H1 (cell line): ENCODE measurements around the gene ATF7IP. TPM values are rescaled to one million over a fixed set of nuclear protein-coding genes. Genes with fewer than 3 reads are reported as not detected.

Experiments
- CTCF ChIA-PET: fragments of 300-600 bp; sonication (Branson Sonifier 250); formaldehyde crosslinking; loops from one replicate; lab custom pipeline; 2021; ENCODE audit not compliant: partially characterized antibody; lab: Charles Lee
- POLR2A ChIA-PET: fragments of 300-600 bp; sonication (Branson Sonifier 250); formaldehyde crosslinking; loops from one replicate; lab custom pipeline; 2021; ENCODE audit warnings: inconsistent platforms; ENCODE audit not compliant: partially characterized antibody; lab: Charles Lee
- DNase-seq, 2 experiments: peaks; one replicate each; pipeline versions ENCODE4 v3.0.0 to v3.0.0-alpha.2; 2010 to 2022; ENCODE audit warnings: low spot score in 2 of 2, low read depth in 1 of 2, mixed read lengths in 1 of 2
- FAIRE-seq: peaks from 2 replicates; lab custom pipeline; 2011; peaks lifted over from hg19 to GRCh38; lab: Jason Lieb, UNC
- H2AFZ ChIP-seq: 2 replicates; pipeline ENCODE4 v1.8.1; 2012; ENCODE audit warnings: low read length, inconsistent platforms
- H2AK5ac ChIP-seq: 2 replicates; pipeline ENCODE4 v1.6.1; 2013; ENCODE audit warnings: low read depth, low read length
- H2BK120ac ChIP-seq: replicated peaks from 2 replicates; pipeline ENCODE3; 2013; ENCODE audit warnings: low read depth, low read length, inconsistent platforms
- H2BK12ac ChIP-seq: 2 replicates; pipeline ENCODE4 v1.6.1; 2013; ENCODE audit warnings: low read depth, low read length
- H2BK15ac ChIP-seq: 2 replicates; pipeline ENCODE4 v1.6.1; 2013; ENCODE audit warnings: low read length
- H2BK20ac ChIP-seq: 2 replicates; pipeline ENCODE4 v1.6.1; 2013; ENCODE audit warnings: low read length
- H2BK5ac ChIP-seq: 2 replicates; pipeline ENCODE4 v1.6.1; 2013; ENCODE audit warnings: low read depth, low read length
- H3K14ac ChIP-seq: 2 replicates; pipeline ENCODE4 v1.6.1; 2013; ENCODE audit warnings: inconsistent platforms; ENCODE audit not compliant: insufficient read length
- H3K18ac ChIP-seq: 2 replicates; pipeline ENCODE4 v1.6.1; 2013; ENCODE audit warnings: low read length; ENCODE audit errors: extremely low read depth
- H3K23ac ChIP-seq: 2 replicates; pipeline ENCODE4 v1.6.1; 2013; ENCODE audit warnings: inconsistent platforms; ENCODE audit not compliant: insufficient read length
- H3K23me2 ChIP-seq: 2 replicates; pipeline ENCODE4 v1.6.1; 2013; ENCODE audit warnings: low read depth, low read length
- H3K27ac ChIP-seq: 2 replicates; pipeline ENCODE4 v1.6.1; 2011; ENCODE audit warnings: low read depth, low read length, inconsistent platforms
- H3K27me3 ChIP-seq, 4 experiments: replicated peaks in 1 of 4; 1 replicate in 1 of 4; 2 replicates in 3 of 4; pipeline versions ENCODE4 v1.6.1 to v1.8.1; 2011 to 2013; ENCODE audit warnings: low read length in 3 of 4, mild to moderate bottlenecking in 3 of 4, inconsistent platforms in 2 of 4, mixed read lengths in 2 of 4, moderate library complexity in 1 of 4; ENCODE audit not compliant: control insufficient read depth in 3 of 4, insufficient read depth in 3 of 4; ENCODE audit errors: extremely low read depth in 1 of 4
- H3K36me3 ChIP-seq, 4 experiments: 2 replicates each; pipeline versions ENCODE4 v1.6.1 to v1.8.1; 2011 to 2013; ENCODE audit warnings: mild to moderate bottlenecking in 4 of 4, low read length in 3 of 4, moderate library complexity in 2 of 4, control low read depth in 1 of 4, inconsistent platforms in 1 of 4; ENCODE audit not compliant: insufficient read depth in 4 of 4, control insufficient read depth in 2 of 4
- H3K4ac ChIP-seq: replicated peaks from 2 replicates; pipeline ENCODE3; 2013; ENCODE audit warnings: low read length, low read depth, mixed read lengths, inconsistent platforms; ENCODE audit not compliant: insufficient read length
- H3K4me1 ChIP-seq, 4 experiments: replicated peaks in 1 of 4; 1 replicate in 1 of 4; 2 replicates in 3 of 4; pipeline versions ENCODE4 v1.6.1 to v1.8.1; 2011 to 2013; ENCODE audit warnings: low read length in 3 of 4, inconsistent platforms in 2 of 4, mixed read lengths in 1 of 4; ENCODE audit not compliant: insufficient read depth in 4 of 4, control insufficient read depth in 3 of 4
- H3K4me2 ChIP-seq, 2 experiments: 2 replicates each; pipeline versions ENCODE4 v1.6.1 to v1.8.1; 2011 to 2013; ENCODE audit warnings: low read depth in 2 of 2, low read length in 2 of 2, control low read depth in 1 of 2, inconsistent platforms in 1 of 2, mild to moderate bottlenecking in 1 of 2; ENCODE audit not compliant: insufficient read depth in 1 of 2
- H3K4me3 ChIP-seq, 4 experiments: fragments of 200-600, 300-600 bp in 1 of 4; sonication (generic), shearing (Covaris generic), sonication (Bioruptor Twin) in 1 of 4; 2 replicates each; pipeline versions ENCODE4 v1.5.1 to v1.8.1; 2011 to 2016; ENCODE audit warnings: low read length in 4 of 4, low read depth in 3 of 4, control low read depth in 2 of 4, inconsistent platforms in 2 of 4, mild to moderate bottlenecking in 2 of 4, mixed read lengths in 1 of 4, moderate library complexity in 1 of 4; ENCODE audit not compliant: insufficient read depth in 2 of 4; ENCODE audit errors: extremely low read depth in 1 of 4
- H3K56ac ChIP-seq: replicated peaks from 2 replicates; pipeline ENCODE3; 2013; ENCODE audit warnings: low read depth, mild to moderate bottlenecking, mixed read lengths, low read length, inconsistent platforms; ENCODE audit not compliant: insufficient read length
- H3K79me1 ChIP-seq: 2 replicates; pipeline ENCODE4 v1.6.1; 2013; ENCODE audit warnings: low read depth, low read length, control low read depth
- H3K79me2 ChIP-seq, 2 experiments: 2 replicates each; pipeline versions ENCODE4 v1.6.1 to v1.8.1; 2012 to 2013; ENCODE audit warnings: low read length in 2 of 2, mild to moderate bottlenecking in 2 of 2, inconsistent platforms in 1 of 2; ENCODE audit not compliant: insufficient read depth in 2 of 2, control insufficient read depth in 1 of 2
- H3K9ac ChIP-seq, 4 experiments: replicated peaks in 1 of 4; 1 replicate in 1 of 4; 2 replicates in 3 of 4; pipeline versions ENCODE4 v1.6.1 to v1.8.1; 2011 to 2013; ENCODE audit warnings: low read depth in 3 of 4, low read length in 3 of 4, control low read depth in 2 of 4, mild to moderate bottlenecking in 2 of 4, moderate library complexity in 2 of 4, inconsistent platforms in 1 of 4; ENCODE audit errors: extremely low read depth in 1 of 4
- H3K9me3 ChIP-seq, 2 experiments: 2 replicates each; pipeline versions ENCODE4 v1.6.1 to v1.8.1; 2012 to 2013; ENCODE audit warnings: mild to moderate bottlenecking in 2 of 2, moderate library complexity in 2 of 2, control low read depth in 1 of 2, inconsistent platforms in 1 of 2, low read depth in 1 of 2, low read length in 1 of 2, mixed read lengths in 1 of 2; ENCODE audit not compliant: insufficient read depth in 2 of 2
- H4K20me1 ChIP-seq, 2 experiments: replicated peaks in 1 of 2; 2 replicates each; pipeline versions ENCODE3 to v1.8.1; 2011 to 2013; ENCODE audit warnings: inconsistent platforms in 2 of 2, low read length in 2 of 2, mild to moderate bottlenecking in 1 of 2; ENCODE audit not compliant: insufficient read depth in 2 of 2, control insufficient read depth in 1 of 2
- H4K5ac ChIP-seq: 2 replicates; pipeline ENCODE4 v1.6.1; 2013; ENCODE audit warnings: low read length, low read depth, mixed read lengths, inconsistent platforms; ENCODE audit not compliant: insufficient read length
- H4K8ac ChIP-seq: 2 replicates; pipeline ENCODE4 v1.8.0; 2013; ENCODE audit warnings: mild to moderate bottlenecking, moderate library complexity, low read length, inconsistent platforms; ENCODE audit not compliant: insufficient read depth; ENCODE audit errors: extremely low read depth
- H4K91ac ChIP-seq: replicated peaks from 2 replicates; pipeline ENCODE3; 2013; ENCODE audit warnings: low read length, mixed read lengths, inconsistent platforms; ENCODE audit not compliant: insufficient read length
- JUND ChIP-seq: IDR thresholded peaks from 2 replicates; pipeline ENCODE4 v1.6.1; 2011; ENCODE audit warnings: mild to moderate bottlenecking, improper control_type of control experiment, low read length
- POU5F1 ChIP-seq: IDR thresholded peaks from 2 replicates; pipeline ENCODE4 v1.6.1; 2011; ENCODE audit warnings: low read depth, mild to moderate bottlenecking, low read length, moderate library complexity
- WGBS, 2 experiments: shearing (Covaris generic) in 1 of 2; methylation state at CpG; one replicate each; pipeline versions ENCODE4 v1.1.6 to v1.1.7; 2013 to 2015; ENCODE audit warnings: low lambda C conversion rate in 2 of 2, mixed read lengths in 2 of 2, inconsistent platforms in 1 of 2, low coverage in 1 of 2, missing lambda C conversion rate in 1 of 2; ENCODE audit not compliant: insufficient replicate concordance in 2 of 2, insufficient coverage in 1 of 2, insufficient read length in 1 of 2; ENCODE audit errors: extremely low coverage in 1 of 2, missing lambda C conversion rate in 1 of 2; 5-methylcytosine and 5-hydroxymethylcytosine counted together
- polyA plus RNA-seq, 7 experiments: library from polyadenylated mRNA; depleted of rRNA in 3 of 7; stranded (reverse) in 5 of 7; unstranded in 2 of 7; fragments of >200 nt in 5 of 7; fragments of 200-250 nt in 2 of 7; gene quantifications; 1 replicate in 5 of 7; 2 replicates in 1 of 7; 4 replicates in 1 of 7; pipeline versions ENCODE4 v1.2.1 to v1.2.3, GENCODE V29; 2011 to 2013; ENCODE audit warnings: missing spikeins in 2 of 7, mixed read lengths in 2 of 7
- total RNA-seq: library from RNA; stranded (reverse); fragmentation: NEBNext Ultra II Directional; extraction: Animal tissue kit (Norgen Biotek cat#: 25700); gene quantifications from 2 replicates; pipeline ENCODE4 v1.2.1, GENCODE V29; 2021

Gene ATF7IP
- total and polyA plus RNA-seq, 2 of the 8 experiments (the other 6 are each of a cell fraction or from before 2014, with no cell fraction given): 34.2 to 148 TPM

- Histone ChIP-seq H2AFZ (no peak overlapping the region), H4K20me1 (peaks cover 9 to 10% of the 10 kb centered on the region in 2 experiments), H2AK5ac (no peak overlapping the region), H2BK12ac (no peak overlapping the region), H3K79me2 (peaks cover 23 to 100% of the 10 kb centered on the region in 2 experiments), H4K91ac (no peak overlapping the region), H2BK15ac (no peak overlapping the region), H2BK5ac (no peak overlapping the region), H3K27me3 (no peaks in the 10 kb centered on the region), H3K23me2 (no peaks in the 10 kb centered on the region), H3K79me1 (no peaks in the 10 kb centered on the region; the same call in 1 of the 2 replicates), H3K4ac (no peak overlapping the region), H3K9me3 (no peaks in the 10 kb centered on the region), H3K4me3 (no peak overlapping the region), H4K5ac (peak overlapping the region; percentile 24), H3K23ac (no peak overlapping the region), H3K18ac (no peak overlapping the region), H3K4me2 (no peak overlapping the region), H2BK20ac (no peak overlapping the region), H2BK120ac (no peak overlapping the region), H3K27ac (no peak overlapping the region), H3K36me3 (no peaks in the 10 kb centered on the region), H4K8ac (no peak overlapping the region), H3K4me1 (peaks cover 0 to 18% (median 7%) of the 10 kb centered on the region in 4 experiments; a peak in 5 of 7 replicates), H3K56ac (no peak overlapping the region), H3K14ac (no peak overlapping the region), H3K9ac (no peak overlapping the region)
- POLR2A ChIA-PET: interaction anchor here (2.2 kb wide), 1 partner anchor 38 kb away, joined by 7 read pairs; the partner anchor contains the start of gene ATF7IP
- DNase-seq: no peak
- TF ChIP-seq JUND (no peak), POU5F1 (no peak)
- FAIRE-seq: no peak
- CTCF ChIA-PET: no interaction called here
- 65% methylated on average over 1 of the region's 1 CpG; no CpG with 5 or more reads in 1 of the 2 experiments for WGBS, 2 experiments
Observed at GRCh38 chr12:14403293-14403692, 37.8 kb downstream of the ATF7IP start.
